ENCODE data around the gene SDCBP2.

SDCBP2 gene

GRCh38 chr20:1328680-1329330 lies at the start of gene SDCBP2:
SDCBP2 (minus strand) TSS chr20:1329139; CDS start chr20:1320416, 8,723 bp downstream.
- DNase-seq (ENCODE audit: low read depth), result no peak

- no peak for DNase-seq (ENCODE audit: low read depth)
Observed at GRCh38 chr20:1378735-1379125, 49.8 kb upstream of the SDCBP2 start.

- peak; percentile 69 for DNase-seq (ENCODE audit: low read depth)
Observed at GRCh38 chr20:1377984-1378734, 49.2 kb upstream of the SDCBP2 start.

GRCh38 chr20:1377341-1377871 lies 48.5 kb upstream of the SDCBP2 start:
- no peak for DNase-seq (ENCODE audit: low read depth)

GRCh38 chr20:1376408-1377270 lies 47.7 kb upstream of the SDCBP2 start:
- no peak for DNase-seq (ENCODE audit: low read depth)

- no peak for DNase-seq (ENCODE audit: low read depth)
Observed at GRCh38 chr20:1376007-1376406, 47.1 kb upstream of the SDCBP2 start.

GRCh38 chr20:1375515-1375914 lies 46.6 kb upstream of the SDCBP2 start:
- DNase-seq (ENCODE audit: low read depth), result peak; percentile 87

- DNase-seq (ENCODE audit: low read depth), result no peak
Observed at GRCh38 chr20:1374246-1374645, 45.3 kb upstream of the SDCBP2 start.

GRCh38 chr20:1373614-1374013 lies 44.7 kb upstream of the SDCBP2 start:
- DNase-seq (ENCODE audit: low read depth), result no peak

GRCh38 chr20:1373036-1373435 lies 44.1 kb upstream of the SDCBP2 start:
- no peak for DNase-seq (ENCODE audit: low read depth)

GRCh38 chr20:1371830-1372539 lies 43.0 kb upstream of the SDCBP2 start:
- DNase-seq (ENCODE audit: low read depth), result no peak

GRCh38 chr20:1371202-1371782 lies 42.4 kb upstream of the SDCBP2 start:
- peak; percentile 43 for DNase-seq (ENCODE audit: low read depth)

- DNase-seq (ENCODE audit: low read depth), result no peak
Observed at GRCh38 chr20:1370548-1371110, 41.7 kb upstream of the SDCBP2 start.

GRCh38 chr20:1369970-1370369 lies 41.0 kb upstream of the SDCBP2 start:
- DNase-seq (ENCODE audit: low read depth), result no peak

GRCh38 chr20:1368448-1369199 lies 39.7 kb upstream of the SDCBP2 start:
- peak; percentile 82 for DNase-seq (ENCODE audit: low read depth)

GRCh38 chr20:1367479-1367878 lies 38.5 kb upstream of the SDCBP2 start:
- DNase-seq (ENCODE audit: low read depth), result no peak

GRCh38 chr20:1364106-1364505 lies 35.2 kb upstream of the SDCBP2 start:
- no peak for DNase-seq (ENCODE audit: low read depth)

- no peak for DNase-seq (ENCODE audit: low read depth)
Observed at GRCh38 chr20:1363522-1363921, 34.6 kb upstream of the SDCBP2 start.

- no peak for DNase-seq (ENCODE audit: low read depth)
Observed at GRCh38 chr20:1362484-1362883, 33.5 kb upstream of the SDCBP2 start.

GRCh38 chr20:1360094-1360846 lies 31.3 kb upstream of the SDCBP2 start:
- no peak for DNase-seq (ENCODE audit: low read depth)

All from iris pigment epithelial cell (primary cell).